A673 (cell line): ENCODE measurements around the gene DPYD.

Experiments used
- CTCF ChIP-seq: fragments of 300-800, 200-600 bp; sonication (generic); conservative IDR thresholded peaks from 2 replicates; pipeline ENCODE4 v1.5.1; 2017; ENCODE audit warnings: low read depth, mild to moderate bottlenecking, antibody characterized with exemption, low read length, moderate library complexity, mixed read lengths
- EZH2 ChIP-seq: fragments of 200-600 bp; sonication (generic); IDR thresholded peaks from 2 replicates; pipeline ENCODE4 v1.6.1; 2017; ENCODE audit warnings: borderline replicate concordance, low read depth, mild to moderate bottlenecking, mixed read lengths, antibody characterized with exemption, low read length; ENCODE audit not compliant: poor library complexity, severe bottlenecking

- TF ChIP-seq EZH2 = no peak
- TF ChIP-seq CTCF = no peak
Observed at GRCh38 chr1:97034651-97035050, 886.2 kb downstream of the DPYD start.
